GM12878 (cell line): ENCODE measurements around the gene OAS1. TPM values are rescaled to one million over a fixed set of nuclear protein-coding genes. Genes with fewer than 3 reads are reported as not detected.

Experiments
- ATAC-seq: fragments of 200-7000 bp; cut with Tn5 transposase; 3 replicates; pipeline ENCODE4 v1.9.1; 2020; ENCODE audit warnings: mild to moderate bottlenecking, moderate library complexity
- BruUV-seq: library from RNA; stranded (reverse); fragments of 400-500 nt; replicated peaks from 2 replicates; lab custom pipeline; 2021; lab: Mats Ljungman, UMichigan
- CTCF ChIA-PET: fragments of 300-600 bp; sonication (Branson Sonifier 250); formaldehyde crosslinking; extraction: SDS; loops from one replicate; lab custom pipeline; 2021; ENCODE audit warnings: inconsistent platforms; lab: Yijun Ruan, JAX
- POLR2A ChIA-PET: fragments of 350-600 bp; formaldehyde crosslinking; extraction: SDS; loops from one replicate; lab custom pipeline; 2021; ENCODE audit warnings: inconsistent platforms; lab: Charles Lee
- RAD21 ChIA-PET: fragments of 300-600 bp; sonication (Branson Sonifier 250); formaldehyde crosslinking; loops from one replicate; lab custom pipeline; 2023; ENCODE audit warnings: antibody characterized with exemption; ENCODE audit not compliant: unreplicated experiment; lab: Charles Lee
- SMC1A ChIA-PET: fragments of 300-600 bp; sonication (Branson Sonifier 250); formaldehyde crosslinking; loops from one replicate; lab custom pipeline; 2023; ENCODE audit not compliant: unreplicated experiment, uncharacterized antibody; lab: Charles Lee
- DNase-seq: peaks from one replicate; pipeline ENCODE4 v3.0.0-alpha.2; 2011; ENCODE audit warnings: low read depth, low spot score
- FAIRE-seq: peaks from 3 replicates; lab custom pipeline; 2011; peaks lifted over from hg19 to GRCh38; lab: Jason Lieb, UNC
- H2AFZ ChIP-seq: 2 replicates; pipeline ENCODE4 v1.6.0; 2011; ENCODE audit warnings: low read depth, low read length, control low read depth; ENCODE audit not compliant: control insufficient read depth
- H3K27ac ChIP-seq: 2 replicates; pipeline ENCODE4 v1.5.1; 2011; ENCODE audit warnings: control low read depth; ENCODE audit not compliant: control insufficient read depth, insufficient read depth
- H3K27me3 ChIP-seq, 2 experiments: replicated peaks in 1 of 2; 2 replicates each; pipeline versions ENCODE4 v1.6.0 to v1.6.1; 2011; ENCODE audit warnings: low read length in 1 of 2; ENCODE audit not compliant: control insufficient read depth in 2 of 2, insufficient read depth in 2 of 2
- H3K36me3 ChIP-seq, 2 experiments: 2 replicates each; pipeline ENCODE4 v1.5.1; 2011; ENCODE audit warnings: low read length in 1 of 2; ENCODE audit not compliant: control insufficient read depth in 2 of 2, insufficient read depth in 2 of 2
- H3K4me1 ChIP-seq: 2 replicates; pipeline ENCODE4 v1.6.1; 2011; ENCODE audit warnings: mild to moderate bottlenecking, low read length, moderate library complexity, mixed read lengths; ENCODE audit not compliant: control insufficient read depth, insufficient read depth
- H3K4me2 ChIP-seq: 2 replicates; pipeline ENCODE4 v1.6.0; 2011; ENCODE audit warnings: control low read depth; ENCODE audit not compliant: control insufficient read depth, insufficient read depth
- H3K4me3 ChIP-seq: fragments of 200-600 bp; sonication (generic); 2 replicates; pipeline ENCODE4 v1.5.1; 2016
- H3K79me2 ChIP-seq: 2 replicates; pipeline ENCODE4 v1.6.0; 2011; ENCODE audit warnings: low read length; ENCODE audit not compliant: control insufficient read depth, insufficient read depth
- H3K9ac ChIP-seq: 2 replicates; pipeline ENCODE4 v1.8.0; 2011; ENCODE audit warnings: low read length, control low read depth, mixed read lengths; ENCODE audit not compliant: control insufficient read depth, insufficient read depth
- H3K9me3 ChIP-seq: replicated peaks from 3 replicates; pipeline ENCODE4 v1.5.1; 2011; ENCODE audit warnings: mild to moderate bottlenecking, low read length; ENCODE audit not compliant: control insufficient read depth, insufficient read depth
- H4K20me1 ChIP-seq: 2 replicates; pipeline ENCODE4 v1.6.0; 2011; ENCODE audit not compliant: control insufficient read depth, insufficient read depth
- CBX3 ChIP-seq: fragments of 200-600 bp; sonication (generic); IDR thresholded peaks from 2 replicates; pipeline ENCODE4 v1.6.1; 2016; ENCODE audit warnings: low read depth, borderline replicate concordance
- CHD1 ChIP-seq: IDR thresholded peaks from 2 replicates; pipeline ENCODE4 v1.6.1; 2012; ENCODE audit warnings: low read depth, low read length, improper control_type of control experiment
- IKZF1 ChIP-seq: fragments of 450-650 bp; conservative IDR thresholded peaks from 2 replicates; pipeline ENCODE4 v1.6.1; 2017; ENCODE audit warnings: antibody characterized with exemption, mild to moderate bottlenecking
- MEF2B ChIP-seq: fragments of 450-650 bp; IDR thresholded peaks from 2 replicates; pipeline ENCODE4 v1.6.1; 2018; ENCODE audit warnings: mild to moderate bottlenecking, moderate library complexity; ENCODE audit not compliant: partially characterized antibody, poor library complexity, severe bottlenecking
- NBN ChIP-seq: fragments of 450-650 bp; IDR thresholded peaks from 2 replicates; pipeline ENCODE4 v1.6.1; 2016
- SKIL ChIP-seq: fragments of 450-650 bp; IDR thresholded peaks from 2 replicates; pipeline ENCODE4 v1.6.1; 2017; ENCODE audit warnings: mild to moderate bottlenecking, low read depth, inconsistent platforms; ENCODE audit not compliant: poor library complexity, severe bottlenecking
- SMAD1 ChIP-seq: fragments of 450-650 bp; IDR thresholded peaks from 2 replicates; pipeline ENCODE4 v1.6.1; 2018; ENCODE audit warnings: mild to moderate bottlenecking, low read depth; ENCODE audit not compliant: partially characterized antibody
- SMC3 ChIP-seq: IDR thresholded peaks from 2 replicates; pipeline ENCODE4 v1.6.1; 2011; ENCODE audit warnings: low read length, improper control_type of control experiment, borderline replicate concordance
- SUPT20H ChIP-seq: IDR thresholded peaks from 2 replicates; pipeline ENCODE4 v1.6.1; 2011; ENCODE audit warnings: low read depth, mild to moderate bottlenecking, low read length, moderate library complexity, borderline replicate concordance; ENCODE audit not compliant: control insufficient read depth
- TAF1 ChIP-seq: IDR thresholded peaks from 2 replicates; pipeline ENCODE4 v1.6.1; 2011; ENCODE audit warnings: mild to moderate bottlenecking, low read depth, low read length, borderline replicate concordance
- TCF12 ChIP-seq: IDR thresholded peaks from 2 replicates; pipeline ENCODE4 v1.6.1; 2011; ENCODE audit warnings: low read depth, mild to moderate bottlenecking, low read length
- ZBED1 ChIP-seq: IDR thresholded peaks from 2 replicates; pipeline ENCODE4 v1.6.1; 2016; ENCODE audit warnings: borderline replicate concordance
- WGBS: methylation state at CpG from one replicate; pipeline ENCODE4 v1.1.6; 2016; ENCODE audit warnings: low lambda C conversion rate; ENCODE audit not compliant: insufficient replicate concordance, insufficient coverage; ENCODE audit errors: missing lambda C conversion rate; 5-methylcytosine and 5-hydroxymethylcytosine counted together
- in situ Hi-C: fragments of 300-500 bp; cut with MboI; formaldehyde crosslinking; loops from 9 replicates; pipeline ENCODE4 v1.14.3; 2018; ENCODE audit warnings: mixed read lengths
- intact Hi-C: fragments of 100-400 bp; cut with micrococcal nuclease; formaldehyde crosslinking; loops from one replicate; pipeline ENCODE4 v1.14.2; 2022; ENCODE audit not compliant: unreplicated experiment
- polyA plus RNA-seq, 11 experiments: library from polyadenylated mRNA; depleted of rRNA in 4 of 11; unstranded in 6 of 11; stranded (reverse) in 5 of 11; fragments of >200 nt; fragmentation: Nextera tagmentation in 4 of 11; fragmentation: Illumina TruSeq in 1 of 11; extraction: Ambion mirVana in 4 of 11; extraction: Trizol in 1 of 11; gene quantifications; 1 replicate in 1 of 11; 2 replicates in 10 of 11; pipeline versions ENCODE4 v1.2.1 to v1.2.3, GENCODE V29; 2011 to 2016; ENCODE audit warnings: inconsistent platforms in 2 of 11, missing spikeins in 2 of 11, low read depth in 1 of 11
- total RNA-seq, 4 experiments: library from RNA; depleted of rRNA in 3 of 4; stranded (reverse); fragments of >200 nt in 3 of 4; fragmentation: Illumina TruSeq in 1 of 4; extraction: Trizol in 1 of 4; gene quantifications; 2 replicates each; pipeline versions ENCODE4 v1.2.1 to v1.2.3, GENCODE V29; 2013 to 2021
- TF ChIP-seq, protein P1 (sequence below): IDR thresholded peaks from 2 replicates; pipeline ENCODE4 v1.6.1; 2012; ENCODE audit warnings: improper control_type of control experiment, low read depth, low read length; ENCODE audit not compliant: insufficient replicate concordance

The OAS1 gene
- total and polyA plus RNA-seq, 10 of the 15 experiments (the other 5 are each of a cell fraction or from before 2014, with no cell fraction given), result 44.7 to 287 (median 64.3) TPM

GRCh38 chr12:112944024-112944690 is 37.4 kb downstream of the OAS1 start:
- H4K20me1 ChIP-seq, result no peaks in the 10 kb centered on the region
- ChIA-PET CTCF (interaction anchor here (1.0 to 3.7 kb wide), 2 partner anchors 19 to 36 kb away, joined by 4 to 11 read pairs; no protein-coding TSS in a partner anchor), SMC1A (interaction anchor here (1.3 to 1.5 kb wide), 3 partner anchors 34 to 39 kb away, joined by 3 to 4 read pairs (median 3); partner anchors contain the start of genes OAS1 and OAS2), POLR2A (no interaction called here), RAD21 (interaction anchor here (1.4 kb wide), 1 partner anchor 36 kb away, joined by 5 read pairs; the partner anchor contains the start of gene OAS1)
- no peaks in the 10 kb centered on the region for H3K27me3 ChIP-seq
- 88% methylated on average over 15 of the region's 15 CpGs for WGBS
- no peak for ATAC-seq
- TF ChIP-seq CBX3 (no peak), NBN (no peak), TAF1 (no peak), CHD1 (no peak), SMC3 (no peak), TCF12 (no peak), IKZF1 (no peak), MEF2B (no peak), ZBED1 (no peak), SKIL (no peak), SUPT20H (no peak), SMAD1 (no peak)
- TF ChIP-seq, protein P1, sequence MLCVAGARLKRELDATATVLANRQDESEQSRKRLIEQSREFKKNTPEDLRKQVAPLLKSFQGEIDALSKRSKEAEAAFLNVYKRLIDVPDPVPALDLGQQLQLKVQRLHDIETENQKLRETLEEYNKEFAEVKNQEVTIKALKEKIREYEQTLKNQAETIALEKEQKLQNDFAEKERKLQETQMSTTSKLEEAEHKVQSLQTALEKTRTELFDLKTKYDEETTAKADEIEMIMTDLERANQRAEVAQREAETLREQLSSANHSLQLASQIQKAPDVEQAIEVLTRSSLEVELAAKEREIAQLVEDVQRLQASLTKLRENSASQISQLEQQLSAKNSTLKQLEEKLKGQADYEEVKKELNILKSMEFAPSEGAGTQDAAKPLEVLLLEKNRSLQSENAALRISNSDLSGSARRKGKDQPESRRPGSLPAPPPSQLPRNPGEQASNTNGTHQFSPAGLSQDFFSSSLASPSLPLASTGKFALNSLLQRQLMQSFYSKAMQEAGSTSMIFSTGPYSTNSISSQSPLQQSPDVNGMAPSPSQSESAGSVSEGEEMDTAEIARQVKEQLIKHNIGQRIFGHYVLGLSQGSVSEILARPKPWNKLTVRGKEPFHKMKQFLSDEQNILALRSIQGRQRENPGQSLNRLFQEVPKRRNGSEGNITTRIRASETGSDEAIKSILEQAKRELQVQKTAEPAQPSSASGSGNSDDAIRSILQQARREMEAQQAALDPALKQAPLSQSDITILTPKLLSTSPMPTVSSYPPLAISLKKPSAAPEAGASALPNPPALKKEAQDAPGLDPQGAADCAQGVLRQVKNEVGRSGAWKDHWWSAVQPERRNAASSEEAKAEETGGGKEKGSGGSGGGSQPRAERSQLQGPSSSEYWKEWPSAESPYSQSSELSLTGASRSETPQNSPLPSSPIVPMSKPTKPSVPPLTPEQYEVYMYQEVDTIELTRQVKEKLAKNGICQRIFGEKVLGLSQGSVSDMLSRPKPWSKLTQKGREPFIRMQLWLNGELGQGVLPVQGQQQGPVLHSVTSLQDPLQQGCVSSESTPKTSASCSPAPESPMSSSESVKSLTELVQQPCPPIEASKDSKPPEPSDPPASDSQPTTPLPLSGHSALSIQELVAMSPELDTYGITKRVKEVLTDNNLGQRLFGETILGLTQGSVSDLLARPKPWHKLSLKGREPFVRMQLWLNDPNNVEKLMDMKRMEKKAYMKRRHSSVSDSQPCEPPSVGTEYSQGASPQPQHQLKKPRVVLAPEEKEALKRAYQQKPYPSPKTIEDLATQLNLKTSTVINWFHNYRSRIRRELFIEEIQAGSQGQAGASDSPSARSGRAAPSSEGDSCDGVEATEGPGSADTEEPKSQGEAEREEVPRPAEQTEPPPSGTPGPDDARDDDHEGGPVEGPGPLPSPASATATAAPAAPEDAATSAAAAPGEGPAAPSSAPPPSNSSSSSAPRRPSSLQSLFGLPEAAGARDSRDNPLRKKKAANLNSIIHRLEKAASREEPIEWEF, result no peak
- TF ChIP-seq, all 136 proteins: peak for 0
- Histone ChIP-seq H3K9me3 (no peaks in the 10 kb centered on the region), H3K79me2 (peaks cover 23% of the 10 kb centered on the region), H3K36me3 (peaks cover 0 to 14% of the 10 kb centered on the region in 2 experiments; a peak in 3 of 4 replicates), H3K27ac (no peak overlapping the region), H3K4me2 (no peak overlapping the region), H3K4me3 (no peak overlapping the region), H2AFZ (no peak overlapping the region), H3K9ac (no peak overlapping the region), H3K4me1 (peaks cover 8% of the 10 kb centered on the region; the same call in 1 of the 2 replicates)
- intact Hi-C loops, result no loop called here
- BruUV-seq, result no TSS peak
- FAIRE-seq (no peak), DNase-seq (no peak)
- in situ Hi-C loops, result no loop called here
